ES-I3 (cell line): Measurements from ENCODE around the gene COL9A3.

ENCODE experiments used
- H3K36me3 ChIP-seq: 2 replicates; pipeline ENCODE4 v1.6.1; 2013; ENCODE audit warnings: mild to moderate bottlenecking, low read length, control low read depth, moderate library complexity; ENCODE audit not compliant: insufficient read depth
- H3K4me1 ChIP-seq: 2 replicates; pipeline ENCODE4 v1.6.1; 2013; ENCODE audit warnings: mild to moderate bottlenecking, control low read depth, low read length; ENCODE audit not compliant: insufficient read depth
- H3K9ac ChIP-seq: 2 replicates; pipeline ENCODE4 v1.6.1; 2013; ENCODE audit warnings: low read depth, mild to moderate bottlenecking, low read length, moderate library complexity
- H3K9me3 ChIP-seq: 2 replicates; pipeline ENCODE4 v1.6.1; 2013; ENCODE audit warnings: mild to moderate bottlenecking, low read length, moderate library complexity; ENCODE audit not compliant: control insufficient read depth, insufficient read depth

The COL9A3 gene

DNA sequence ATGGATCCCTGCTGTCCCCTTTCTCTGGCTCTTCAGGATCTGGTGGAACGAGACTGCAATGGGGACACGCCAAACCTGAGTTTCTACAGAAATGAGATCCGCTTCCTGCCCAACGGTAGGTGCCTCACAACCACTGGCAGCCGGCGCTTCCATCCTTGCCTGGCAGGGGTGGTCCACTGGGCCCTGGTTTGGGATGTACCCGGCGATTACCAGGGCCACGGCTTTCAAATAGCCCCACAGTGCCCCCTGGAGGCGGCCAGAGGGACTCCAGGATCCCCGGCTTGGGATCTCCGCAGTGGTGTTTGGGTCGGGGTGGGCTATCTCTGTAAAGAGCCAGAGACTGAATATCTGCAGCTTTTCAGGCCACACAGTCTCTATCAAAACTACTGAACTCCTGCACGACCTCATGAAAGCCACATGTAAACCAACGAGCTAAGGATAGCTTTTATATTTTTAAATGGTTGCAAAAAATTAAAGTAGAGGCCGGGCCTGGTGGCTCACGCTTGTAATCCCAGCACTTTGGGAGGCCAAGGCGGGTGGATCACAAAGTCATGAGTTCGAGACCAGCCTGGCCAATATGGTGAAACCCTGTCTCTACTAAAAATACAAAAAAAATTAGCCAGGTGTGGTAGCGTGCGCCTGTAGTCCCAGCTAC, 8.5 kb upstream of the COL9A3 start:
- H3K9me3 ChIP-seq = no peaks in the 10 kb centered on the region
- H3K4me1 ChIP-seq = no peaks in the 10 kb centered on the region; the same call in 1 of the 2 replicates
- H3K9ac ChIP-seq = no peak overlapping the region
- H3K36me3 ChIP-seq = no peaks in the 10 kb centered on the region; the same call in 1 of the 2 replicates

DNA sequence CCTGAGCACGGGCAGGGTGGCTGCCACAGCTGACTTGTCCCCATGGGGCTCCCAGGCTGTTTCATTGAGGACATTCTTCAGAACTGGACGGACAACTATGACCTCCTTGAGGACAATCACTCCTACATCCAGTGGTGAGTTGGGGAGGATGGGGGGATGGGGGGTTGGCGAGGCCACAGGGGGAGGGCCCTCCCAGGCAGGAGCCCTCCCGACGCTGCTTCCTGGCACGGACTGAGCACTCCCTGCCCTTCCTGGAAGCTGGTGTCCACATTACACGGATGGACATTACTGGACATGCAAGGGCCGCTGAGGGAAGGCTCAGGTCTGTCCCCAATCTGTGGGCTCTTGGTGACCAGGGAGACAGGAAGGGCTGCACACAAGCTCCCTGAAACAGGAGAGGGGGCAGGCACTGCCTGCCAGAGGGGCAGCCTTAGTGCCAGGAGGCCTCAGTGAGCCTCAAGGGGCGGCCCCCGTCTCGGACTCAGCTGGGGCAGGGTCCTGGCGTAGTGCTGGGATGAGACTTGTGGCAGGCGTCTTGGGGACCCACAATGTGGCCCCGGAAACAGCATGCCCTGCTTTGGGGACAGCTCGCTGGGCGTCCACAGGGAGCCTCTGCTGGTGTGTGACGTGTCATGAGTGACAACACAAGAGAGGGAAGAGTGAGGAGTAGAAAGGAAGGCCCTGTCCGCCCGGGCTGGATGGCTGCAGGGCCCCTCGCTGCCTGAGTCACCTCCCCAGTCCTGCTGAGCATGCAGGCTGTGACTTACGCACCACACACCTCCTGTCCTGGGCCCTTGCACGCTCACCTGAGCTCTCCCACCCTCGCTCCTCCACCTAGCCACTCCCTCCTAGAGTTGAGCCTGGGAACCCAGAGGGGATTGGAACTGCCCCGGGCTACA, 7.1 kb upstream of the COL9A3 start:
- Histone ChIP-seq H3K9ac (no peak overlapping the region), H3K4me1 (no peaks in the 10 kb centered on the region), H3K9me3 (no peaks in the 10 kb centered on the region), H3K36me3 (no peaks in the 10 kb centered on the region; the same call in 1 of the 2 replicates)

DNA sequence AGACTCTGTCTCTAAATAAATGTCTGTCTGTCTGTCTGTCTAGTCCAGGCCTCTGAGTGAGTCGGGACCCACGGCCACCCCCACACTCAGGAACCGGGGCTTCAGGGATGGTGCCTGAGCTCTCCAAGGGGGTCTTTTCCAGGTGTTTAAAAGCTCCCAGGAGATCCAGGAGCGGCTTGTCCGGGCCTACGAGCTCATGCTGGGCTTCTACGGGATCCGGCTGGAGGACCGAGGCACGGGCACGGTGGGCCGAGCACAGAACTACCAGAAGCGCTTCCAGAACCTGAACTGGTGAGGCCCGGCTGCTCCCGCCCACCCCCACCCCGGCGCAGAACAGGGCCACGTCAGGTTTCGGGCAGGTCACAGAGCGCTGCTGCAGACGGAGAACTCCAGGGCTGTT, 5.5 kb upstream of the COL9A3 start:
- no peaks in the 10 kb centered on the region; the same call in 1 of the 2 replicates for H3K36me3 ChIP-seq
- peaks cover 8% of the 10 kb centered on the region; the same call in 1 of the 2 replicates for H3K4me1 ChIP-seq
- H3K9ac ChIP-seq = no peak overlapping the region
- H3K9me3 ChIP-seq = no peaks in the 10 kb centered on the region

DNA sequence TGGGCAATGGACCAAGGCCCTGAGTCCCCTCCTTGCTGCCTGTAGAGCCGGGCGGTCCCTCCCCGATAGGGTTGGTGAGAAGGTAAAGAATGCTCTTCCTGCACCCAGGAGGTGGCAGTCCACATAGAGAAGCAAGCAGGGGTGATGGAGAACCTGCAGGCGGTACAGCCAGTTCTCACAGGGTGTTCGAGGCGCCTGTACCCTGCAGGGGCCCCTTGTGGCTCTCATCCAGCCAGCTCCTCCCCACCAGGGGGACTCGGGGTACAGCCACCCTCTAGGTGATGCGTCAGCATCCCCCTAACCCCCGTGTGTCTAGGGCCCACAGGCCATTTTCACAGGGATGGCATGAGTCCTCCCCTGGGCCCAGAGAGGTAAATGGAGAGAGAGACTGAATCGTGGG, 5.1 kb upstream of the COL9A3 start:
- Histone ChIP-seq H3K36me3 (no peaks in the 10 kb centered on the region; the same call in 1 of the 2 replicates), H3K4me1 (peaks cover 8% of the 10 kb centered on the region; the same call in 1 of the 2 replicates)

DNA sequence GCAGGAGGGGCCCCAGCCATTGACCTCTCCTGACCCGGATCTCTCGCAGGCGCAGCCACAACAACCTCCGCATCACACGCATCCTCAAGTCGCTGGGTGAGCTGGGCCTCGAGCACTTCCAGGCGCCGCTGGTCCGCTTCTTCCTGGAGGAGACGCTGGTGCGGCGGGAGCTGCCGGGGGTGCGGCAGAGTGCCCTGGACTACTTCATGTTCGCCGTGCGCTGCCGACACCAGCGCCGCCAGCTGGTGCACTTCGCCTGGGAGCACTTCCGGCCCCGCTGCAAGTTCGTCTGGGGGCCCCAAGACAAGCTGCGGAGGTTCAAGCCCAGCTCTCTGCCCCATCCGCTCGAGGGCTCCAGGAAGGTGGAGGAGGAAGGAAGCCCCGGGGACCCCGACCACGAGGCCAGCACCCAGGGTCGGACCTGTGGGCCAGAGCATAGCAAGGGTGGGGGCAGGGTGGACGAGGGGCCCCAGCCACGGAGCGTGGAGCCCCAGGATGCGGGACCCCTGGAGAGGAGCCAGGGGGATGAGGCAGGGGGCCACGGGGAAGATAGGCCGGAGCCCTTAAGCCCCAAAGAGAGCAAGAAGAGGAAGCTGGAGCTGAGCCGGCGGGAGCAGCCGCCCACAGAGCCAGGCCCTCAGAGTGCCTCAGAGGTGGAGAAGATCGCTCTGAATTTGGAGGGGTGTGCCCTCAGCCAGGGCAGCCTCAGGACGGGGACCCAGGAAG, 4.5 kb upstream of the COL9A3 start:
- Histone ChIP-seq H3K9ac (no peak overlapping the region), H3K9me3 (no peaks in the 10 kb centered on the region), H3K4me1 (peaks cover 8% of the 10 kb centered on the region; the same call in 1 of the 2 replicates), H3K36me3 (no peaks in the 10 kb centered on the region; the same call in 1 of the 2 replicates)

More for the DNA sequence above, 5.1 kb upstream of the COL9A3 start:
- H3K9ac ChIP-seq = no peak overlapping the region
- H3K9me3 ChIP-seq = no peaks in the 10 kb centered on the region

DNA sequence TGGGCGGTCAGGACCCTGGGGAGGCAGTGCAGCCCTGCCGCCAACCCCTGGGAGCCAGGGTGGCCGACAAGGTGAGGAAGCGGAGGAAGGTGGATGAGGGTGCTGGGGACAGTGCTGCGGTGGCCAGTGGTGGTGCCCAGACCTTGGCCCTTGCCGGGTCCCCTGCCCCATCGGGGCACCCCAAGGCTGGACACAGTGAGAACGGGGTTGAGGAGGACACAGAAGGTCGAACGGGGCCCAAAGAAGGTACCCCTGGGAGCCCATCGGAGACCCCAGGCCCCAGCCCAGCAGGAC, 4.0 kb upstream of the COL9A3 start:
- Histone ChIP-seq H3K9ac (no peak overlapping the region), H3K36me3 (no peaks in the 10 kb centered on the region; the same call in 1 of the 2 replicates), H3K4me1 (peaks cover 8% of the 10 kb centered on the region; the same call in 1 of the 2 replicates), H3K9me3 (no peaks in the 10 kb centered on the region)

DNA sequence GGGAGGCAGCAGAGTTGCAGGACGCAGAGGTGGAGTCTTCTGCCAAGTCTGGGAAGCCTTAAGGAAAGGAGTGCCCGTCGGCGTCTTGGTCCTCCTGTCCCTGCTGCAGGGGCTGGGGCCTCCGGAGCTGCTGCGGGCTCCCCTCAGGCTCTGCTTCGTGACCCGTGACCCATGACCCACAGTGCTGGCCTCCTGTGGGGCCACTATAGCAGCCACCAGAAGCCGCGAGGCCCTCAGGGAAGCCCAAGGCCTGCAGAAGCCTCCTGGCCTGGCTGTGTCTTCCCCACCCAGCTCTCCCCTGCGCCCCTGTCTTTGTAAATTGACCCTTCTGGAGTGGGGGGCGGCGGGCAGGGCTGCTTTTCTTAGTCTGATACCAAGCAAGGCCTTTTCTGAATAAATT, 3.3 kb upstream of the COL9A3 start:
- Histone ChIP-seq H3K36me3 (no peaks in the 10 kb centered on the region; the same call in 1 of the 2 replicates), H3K4me1 (peaks cover 14% of the 10 kb centered on the region; the same call in 1 of the 2 replicates), H3K9me3 (no peaks in the 10 kb centered on the region)

DNA sequence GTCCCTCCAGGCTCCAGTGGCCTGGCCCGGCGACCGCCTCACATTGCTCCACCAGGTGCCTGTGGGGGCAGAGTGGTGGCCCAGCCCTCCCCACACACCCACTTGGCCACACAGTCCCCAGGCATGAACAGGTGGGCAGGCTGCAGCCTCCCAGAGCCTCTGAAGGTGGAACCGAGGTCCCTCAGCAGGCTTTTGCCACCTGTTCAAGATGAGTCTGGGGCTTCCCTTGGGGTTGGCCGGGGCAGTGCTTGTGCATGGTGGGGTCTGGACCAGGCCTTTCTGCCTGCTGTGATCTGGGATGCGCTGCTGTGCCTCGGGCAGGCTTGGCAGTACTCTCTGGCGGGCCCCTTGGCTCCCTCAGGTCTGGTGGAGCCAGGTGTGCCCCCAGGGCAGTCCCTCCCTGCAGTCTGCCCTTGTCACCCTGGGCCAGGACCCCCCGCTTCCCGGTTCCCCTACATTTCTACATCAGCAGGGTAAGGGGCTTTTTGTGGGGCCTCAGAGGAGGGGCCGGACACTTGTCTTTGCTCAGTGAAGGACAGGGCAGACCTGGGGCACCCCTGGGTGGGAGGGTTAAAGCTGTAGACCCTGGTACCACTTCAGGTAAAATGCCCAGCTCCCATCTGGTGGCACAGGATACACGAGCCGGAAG, 2.7 kb upstream of the COL9A3 start:
- no peak overlapping the region for H3K9ac ChIP-seq
- H3K9me3 ChIP-seq = no peaks in the 10 kb centered on the region
- H3K36me3 ChIP-seq = no peaks in the 10 kb centered on the region; the same call in 1 of the 2 replicates
- peaks cover 14% of the 10 kb centered on the region; the same call in 1 of the 2 replicates for H3K4me1 ChIP-seq

More for the DNA sequence above, 3.3 kb upstream of the COL9A3 start:
- no peak overlapping the region for H3K9ac ChIP-seq

DNA sequence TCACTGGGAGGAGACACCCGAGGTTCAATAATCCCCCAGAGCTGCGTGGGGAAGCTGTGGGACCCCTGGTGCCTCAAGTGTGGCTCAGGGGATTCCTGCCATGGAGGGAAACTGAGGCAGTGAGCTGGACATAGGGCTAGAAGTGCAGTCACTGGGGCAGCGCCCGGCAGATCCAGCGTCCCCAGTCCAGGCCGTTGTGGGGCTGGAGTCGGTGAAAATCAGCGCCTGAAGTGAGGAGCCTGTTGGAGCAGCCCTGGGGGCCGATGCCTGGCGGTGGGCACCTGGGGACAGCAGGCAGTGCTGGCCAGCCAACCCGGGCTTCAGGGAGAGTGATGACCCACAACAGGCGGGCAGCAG, 2.2 kb upstream of the COL9A3 start:
- H3K9me3 ChIP-seq = no peaks in the 10 kb centered on the region

DNA sequence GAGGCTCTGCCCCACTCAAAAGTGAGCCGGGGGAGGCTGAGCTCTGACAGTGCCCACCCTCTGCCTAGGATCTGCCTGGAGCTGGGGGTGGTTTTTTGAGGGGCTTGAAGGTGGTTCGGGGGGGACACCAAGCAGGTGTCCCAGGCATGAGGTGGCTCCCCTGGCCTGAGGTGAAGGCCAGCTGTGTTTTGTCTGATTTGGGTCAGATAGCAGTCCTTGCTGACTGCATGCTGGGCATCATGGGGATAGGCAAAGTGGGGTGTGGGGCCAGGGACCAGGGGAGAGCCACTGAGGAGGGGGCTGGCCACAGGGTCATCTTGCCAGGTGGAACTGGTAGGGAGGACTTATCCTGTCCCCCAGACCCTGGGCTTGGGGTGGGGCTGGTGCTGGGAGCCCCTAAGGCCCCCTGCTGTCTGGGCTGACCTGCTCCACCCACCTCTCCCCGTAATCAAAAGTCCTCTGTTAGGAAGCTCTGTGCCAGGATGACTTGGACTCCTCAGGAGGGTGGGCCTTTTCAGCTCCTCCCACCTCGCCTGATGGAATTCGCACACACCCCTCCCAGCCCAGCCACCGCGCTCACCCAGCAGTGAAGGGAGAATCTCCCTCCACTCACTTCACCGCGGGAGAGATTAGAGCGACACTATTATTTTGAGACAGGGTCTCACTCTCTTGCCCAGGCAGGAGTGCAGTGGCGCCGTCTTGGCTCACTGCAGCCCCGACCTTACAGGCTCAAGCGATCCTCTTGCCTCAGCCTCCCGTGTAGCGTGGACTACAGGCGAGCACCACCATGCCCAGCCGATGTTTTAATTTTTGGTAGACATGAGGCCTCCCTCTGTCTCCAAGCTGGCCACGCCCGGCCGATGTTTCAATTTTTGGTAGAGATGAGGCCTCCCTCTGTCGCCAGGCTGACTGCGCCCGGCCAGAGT, 1.5 kb upstream of the COL9A3 start:
- Histone ChIP-seq H3K9me3 (no peaks in the 10 kb centered on the region), H3K36me3 (no peaks in the 10 kb centered on the region), H3K4me1 (peaks cover 14% of the 10 kb centered on the region; the same call in 1 of the 2 replicates), H3K9ac (peak overlapping the region; percentile 72)

More for the DNA sequence above, 2.2 kb upstream of the COL9A3 start:
- Histone ChIP-seq H3K9ac (no peak overlapping the region), H3K4me1 (peaks cover 14% of the 10 kb centered on the region; the same call in 1 of the 2 replicates), H3K36me3 (no peaks in the 10 kb centered on the region)

DNA sequence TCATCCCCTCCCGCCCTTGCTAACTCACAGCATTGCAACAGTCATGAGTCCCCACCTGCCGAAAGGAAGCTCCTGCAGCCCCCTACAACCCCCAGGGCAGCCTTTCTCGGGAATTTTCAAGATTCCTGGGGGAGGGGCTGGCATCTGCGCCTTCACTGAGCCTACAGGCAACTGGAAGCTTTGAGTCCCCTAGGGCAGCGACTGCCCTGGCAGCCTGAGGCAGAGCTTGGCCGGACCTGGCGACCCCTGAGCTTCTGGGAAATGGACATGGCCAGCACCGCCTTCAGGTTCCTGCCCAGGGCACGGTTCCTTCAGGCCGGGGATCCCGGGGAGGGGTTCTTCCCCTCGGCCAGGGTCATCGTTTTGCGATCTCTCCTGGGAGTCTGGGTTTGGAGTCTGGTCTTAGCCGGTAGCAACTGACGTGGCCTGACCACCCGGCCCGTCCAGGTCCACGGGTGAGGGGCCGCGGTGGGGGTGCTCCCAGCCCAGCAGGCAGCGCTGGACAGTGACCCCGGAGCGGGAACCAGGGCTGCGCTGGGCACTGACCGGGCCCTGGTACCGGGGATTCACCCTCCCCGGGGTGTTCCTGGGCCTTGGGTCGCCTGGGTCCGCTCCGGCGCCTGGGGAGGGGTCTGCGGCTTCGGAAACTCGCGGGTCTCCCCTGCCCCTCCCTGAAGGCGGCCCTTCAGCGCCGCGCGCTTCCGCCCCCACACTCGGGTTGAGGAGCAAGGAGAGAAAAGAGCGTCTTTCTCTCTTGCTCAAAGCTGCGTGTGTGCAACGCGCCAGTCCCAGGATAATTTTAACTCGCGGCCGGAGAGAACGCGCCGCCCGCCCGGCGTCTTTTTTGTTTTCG, 593 bp upstream of the COL9A3 start:
- Histone ChIP-seq H3K9me3 (no peaks in the 10 kb centered on the region), H3K36me3 (no peaks in the 10 kb centered on the region), H3K9ac (peak overlapping the region; percentile 72), H3K4me1 (peaks cover 14% of the 10 kb centered on the region; the same call in 1 of the 2 replicates)

DNA sequence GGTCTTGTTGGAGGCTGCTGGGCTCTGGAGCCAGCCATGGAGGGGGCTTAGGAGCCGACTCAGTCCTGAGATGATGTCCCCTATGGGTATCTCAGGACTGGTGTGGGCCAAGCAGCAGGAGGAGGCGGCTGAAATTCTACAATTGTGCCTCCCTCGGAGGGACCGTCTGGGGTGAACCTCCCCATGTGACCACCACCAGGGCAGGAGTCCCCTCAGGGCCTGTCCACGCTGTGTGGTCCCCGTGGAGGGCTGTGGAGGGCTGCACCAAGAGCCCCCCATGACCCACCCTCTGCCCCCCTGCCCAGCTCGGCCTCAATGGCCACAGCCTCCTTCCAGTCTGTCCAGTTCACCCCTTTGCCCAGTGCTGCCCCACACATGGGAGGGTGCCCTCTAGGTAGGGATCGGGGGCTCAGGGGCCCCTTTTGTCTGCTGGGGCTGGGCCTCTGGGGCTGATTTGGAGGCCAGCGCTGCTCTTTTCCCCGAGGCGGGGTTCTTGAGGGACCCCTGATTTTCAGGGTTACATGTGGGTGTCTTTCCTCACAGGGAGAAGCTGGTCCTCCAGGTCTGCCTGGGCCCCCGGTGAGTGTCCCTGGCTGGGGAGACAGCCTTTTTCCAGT, 1.2 kb downstream of the COL9A3 start:
- no peaks in the 10 kb centered on the region for H3K9me3 ChIP-seq
- 0 out of 2 replicates have a peak overlapping the region, but pooled peaks have one; percentile 61 for H3K9ac ChIP-seq
- no peaks in the 10 kb centered on the region for H3K36me3 ChIP-seq
- H3K4me1 ChIP-seq = peaks cover 14% of the 10 kb centered on the region; the same call in 1 of the 2 replicates
